IMR-90 (cell line): ENCODE results near the gene ZNF766. TPM values are rescaled to one million over a fixed set of nuclear protein-coding genes. Genes with fewer than 3 reads are reported as not detected.
A peak's percentile ranks its signal among the peaks of the same experiment; 100 is the strongest.

ENCODE experiments used
- ATAC-seq: fragments of 200-7000 bp; cut with Tn5 transposase; 2 replicates; pipeline ENCODE4 v1.9.1; 2020; ENCODE audit warnings: low read depth, mild to moderate bottlenecking, moderate library complexity
- BruUV-seq: library from RNA; stranded (reverse); fragments of 400-500 nt; replicated peaks from 2 replicates; lab custom pipeline; 2021; lab: Mats Ljungman, UMichigan
- CTCF ChIA-PET: fragments of 300-600 bp; formaldehyde crosslinking; extraction: SDS; loops from one replicate; lab custom pipeline; 2021; ENCODE audit warnings: antibody characterized with exemption; lab: Yijun Ruan, JAX
- POLR2A ChIA-PET: fragments of 300-600 bp; sonication (Branson Sonifier 250); formaldehyde crosslinking; loops from one replicate; lab custom pipeline; 2022; ENCODE audit warnings: antibody characterized with exemption; ENCODE audit not compliant: unreplicated experiment; lab: Charles Lee
- DNase-seq: peaks from one replicate; pipeline ENCODE4 v3.0.0; 2013
- H2AFZ ChIP-seq: replicated peaks from 2 replicates; pipeline ENCODE3; 2013; ENCODE audit warnings: low read length, mild to moderate bottlenecking; ENCODE audit not compliant: poor library complexity
- H2AK5ac ChIP-seq: 2 replicates; pipeline ENCODE4 v1.6.1; 2013; ENCODE audit warnings: low read depth, low read length, inconsistent platforms
- H2AK9ac ChIP-seq: replicated peaks from 2 replicates; pipeline ENCODE3; 2013; ENCODE audit warnings: mild to moderate bottlenecking, low read depth, low read length, moderate library complexity; ENCODE audit not compliant: poor library complexity
- H2BK120ac ChIP-seq: 2 replicates; pipeline ENCODE4 v1.6.1; 2013; ENCODE audit warnings: low read depth, low read length, inconsistent platforms
- H2BK15ac ChIP-seq: 3 replicates; pipeline ENCODE4 v1.6.1; 2013; ENCODE audit warnings: low read depth, low read length, inconsistent platforms
- H2BK20ac ChIP-seq: 2 replicates; pipeline ENCODE4 v1.6.1; 2013; ENCODE audit warnings: low read depth, mild to moderate bottlenecking, inconsistent platforms, low read length, moderate library complexity
- H2BK5ac ChIP-seq: 2 replicates; pipeline ENCODE4 v1.6.1; 2013; ENCODE audit warnings: mild to moderate bottlenecking, low read depth, low read length, inconsistent platforms; ENCODE audit not compliant: poor library complexity, severe bottlenecking
- H3K14ac ChIP-seq: replicated peaks from 2 replicates; pipeline ENCODE4 v1.6.1; 2013; ENCODE audit warnings: low read depth, low read length, inconsistent platforms
- H3K18ac ChIP-seq: 2 replicates; pipeline ENCODE4 v1.6.1; 2013; ENCODE audit warnings: low read depth, low read length, control low read depth
- H3K23ac ChIP-seq: 2 replicates; pipeline ENCODE4 v1.6.1; 2013; ENCODE audit warnings: low read depth, low read length, inconsistent platforms
- H3K27ac ChIP-seq: 2 replicates; pipeline ENCODE4 v1.5.1; 2013; ENCODE audit warnings: mild to moderate bottlenecking, control low read depth, low read length; ENCODE audit not compliant: insufficient read depth
- H3K27me3 ChIP-seq: 2 replicates; pipeline ENCODE4 v1.6.1; 2013; ENCODE audit warnings: low read length; ENCODE audit not compliant: control insufficient read depth, insufficient read depth
- H3K36me3 ChIP-seq: 2 replicates; pipeline ENCODE4 v1.6.1; 2013; ENCODE audit warnings: low read length, mixed read lengths; ENCODE audit not compliant: control insufficient read depth, insufficient read depth
- H3K4ac ChIP-seq: 2 replicates; pipeline ENCODE4 v1.6.1; 2013; ENCODE audit warnings: low read depth, low read length, inconsistent platforms
- H3K4me1 ChIP-seq: 2 replicates; pipeline ENCODE4 v1.6.1; 2013; ENCODE audit warnings: low read length, mixed read lengths; ENCODE audit not compliant: control insufficient read depth, insufficient read depth
- H3K4me2 ChIP-seq: 2 replicates; pipeline ENCODE4 v1.6.1; 2013; ENCODE audit warnings: low read depth, mild to moderate bottlenecking, control low read depth, low read length, moderate library complexity
- H3K4me3 ChIP-seq: 2 replicates; pipeline ENCODE4 v1.5.1; 2013; ENCODE audit warnings: low read depth, mild to moderate bottlenecking, control low read depth, low read length, moderate library complexity; ENCODE audit not compliant: insufficient read depth
- H3K56ac ChIP-seq: 2 replicates; pipeline ENCODE4 v1.6.1; 2013; ENCODE audit warnings: low read length, inconsistent platforms; ENCODE audit not compliant: insufficient read depth; ENCODE audit errors: extremely low read depth
- H3K79me1 ChIP-seq, 2 experiments: 2 replicates each; pipeline ENCODE4 v1.6.1; 2013; ENCODE audit warnings: low read length in 2 of 2, inconsistent platforms in 1 of 2, low read depth in 1 of 2
- H3K9ac ChIP-seq: 2 replicates; pipeline ENCODE4 v1.6.1; 2013; ENCODE audit warnings: low read depth, low read length, control low read depth
- H3K9me1 ChIP-seq: 2 replicates; pipeline ENCODE4 v1.6.1; 2013; ENCODE audit warnings: low read length, inconsistent platforms; ENCODE audit not compliant: insufficient read depth
- H3K9me3 ChIP-seq: 2 replicates; pipeline ENCODE4 v1.6.1; 2013; ENCODE audit warnings: low read length; ENCODE audit not compliant: control insufficient read depth, insufficient read depth
- H4K20me1 ChIP-seq: 2 replicates; pipeline ENCODE4 v1.6.1; 2013; ENCODE audit warnings: low read length, inconsistent platforms; ENCODE audit not compliant: insufficient read depth
- H4K5ac ChIP-seq: 2 replicates; pipeline ENCODE4 v1.6.1; 2013; ENCODE audit warnings: mild to moderate bottlenecking, low read depth, low read length, control low read depth
- H4K8ac ChIP-seq, 2 experiments: 2 replicates each; pipeline ENCODE4 v1.6.1; 2013; ENCODE audit warnings: low read depth in 2 of 2, low read length in 2 of 2, control low read depth in 1 of 2, inconsistent platforms in 1 of 2
- H4K91ac ChIP-seq: 2 replicates; pipeline ENCODE4 v1.6.1; 2013; ENCODE audit warnings: low read depth, low read length, inconsistent platforms; ENCODE audit not compliant: insufficient read depth
- FOS ChIP-seq: fragments of 150-350 bp; IDR thresholded peaks from 2 replicates; pipeline ENCODE4 v1.6.1; 2016; ENCODE audit warnings: low read depth, low read length
- MAFK ChIP-seq: IDR thresholded peaks from 2 replicates; pipeline ENCODE4 v1.6.1; 2012; ENCODE audit warnings: low read depth, low read length, improper control_type of control experiment
- POLR2A ChIP-seq: IDR thresholded peaks from 2 replicates; pipeline ENCODE4 v1.6.1; 2012; ENCODE audit warnings: mild to moderate bottlenecking, low read depth, low read length
- RAD21 ChIP-seq: IDR thresholded peaks from 2 replicates; pipeline ENCODE4 v1.6.1; 2012; ENCODE audit warnings: low read length, improper control_type of control experiment
- SMC3 ChIP-seq: fragments of 150-350 bp; IDR thresholded peaks from 2 replicates; pipeline ENCODE4 v1.6.1; 2016; ENCODE audit warnings: low read depth, mild to moderate bottlenecking, antibody characterized with exemption, low read length, moderate library complexity
- WGBS, 2 experiments: methylation state at CpG; one replicate each; pipeline versions ENCODE4 v1.1.5 to v1.1.7; 2013; ENCODE audit warnings: missing lambda C conversion rate in 2 of 2; ENCODE audit not compliant: insufficient read length in 1 of 2; ENCODE audit errors: extremely low coverage in 2 of 2; 5-methylcytosine and 5-hydroxymethylcytosine counted together
- dilution Hi-C: fragments of 300-500 bp; cut with HindIII; formaldehyde crosslinking; loops from one replicate; pipeline ENCODE4 v1.14.3; 2018; ENCODE audit warnings: low sequenced_read_pairs; ENCODE audit not compliant: unreplicated experiment
- in situ Hi-C: fragments of 300-500 bp; cut with MboI; formaldehyde crosslinking; loops from 3 replicates; pipeline ENCODE4 v1.14.3; 2019; ENCODE audit warnings: low sequenced_read_pairs, inconsistent platforms, mixed read lengths
- intact Hi-C: fragments of 100-400 bp; cut with micrococcal nuclease; formaldehyde crosslinking; loops from 2 replicates; pipeline ENCODE4 v1.10.0; 2022
- polyA plus RNA-seq, 3 experiments: library from polyadenylated mRNA; depleted of rRNA; stranded (reverse); fragments of >200 nt; gene quantifications; 2 replicates each; pipeline ENCODE4 v1.2.3, GENCODE V29; 2012; ENCODE audit warnings: low replicate concordance in 1 of 3
- total RNA-seq: library from RNA; depleted of rRNA; stranded (reverse); fragments of >200 nt; gene quantifications from 2 replicates; pipeline ENCODE4 v1.2.3, GENCODE V29; 2012
- TF ChIP-seq, protein P1 (sequence below): conservative IDR thresholded peaks from 2 replicates; pipeline ENCODE4 v1.5.1; 2012; ENCODE audit warnings: mild to moderate bottlenecking, low read depth, low read length, improper control_type of control experiment
- TF ChIP-seq, protein P2 (sequence below): fragments of 150-350 bp; IDR thresholded peaks from 2 replicates; pipeline ENCODE4 v1.6.1; 2017; ENCODE audit warnings: mild to moderate bottlenecking, antibody characterized with exemption, low read length, low read depth

The ZNF766 gene
- total and polyA plus RNA-seq, 2 of the 4 experiments (the other 2 are of a cell fraction): 4.9 to 20.4 TPM

DNA sequence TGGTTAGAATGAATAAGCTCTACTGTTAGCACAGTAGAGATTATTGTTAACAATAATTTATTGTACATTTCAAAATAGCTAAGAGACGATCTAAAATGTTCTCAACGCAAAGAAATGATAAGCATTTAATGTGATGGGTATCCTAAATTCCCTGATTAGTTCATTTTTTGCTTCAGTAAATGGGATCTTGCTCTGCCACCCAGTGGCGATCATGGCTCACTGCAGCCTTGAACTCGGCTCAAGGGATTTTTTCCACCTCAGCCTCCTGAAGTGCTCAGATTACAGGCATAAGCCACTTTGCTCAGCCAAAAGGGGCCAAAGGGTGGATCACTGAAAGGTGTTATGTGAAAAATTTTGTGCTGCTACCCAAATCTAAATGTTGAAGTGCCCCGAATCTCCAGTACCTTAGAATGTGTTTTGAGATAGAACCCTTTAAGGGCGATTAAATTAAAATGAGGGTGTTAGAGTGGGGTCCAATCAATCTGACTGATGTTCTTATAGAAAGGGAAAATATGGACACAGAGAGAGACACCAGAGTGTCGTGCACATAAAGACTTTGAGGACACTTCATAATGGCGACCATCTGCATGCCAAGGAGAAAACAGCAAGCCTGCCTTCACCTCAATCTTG, 31.5 kb upstream of the ZNF766 start:
- Histone ChIP-seq H3K27me3 (no peaks in the 10 kb centered on the region), H3K18ac (no peak overlapping the region), H3K9ac (no peak overlapping the region), H3K14ac (no peak overlapping the region), H3K9me3 (no peaks in the 10 kb centered on the region), H2AK5ac (no peak overlapping the region), H4K20me1 (no peaks in the 10 kb centered on the region), H2BK20ac (no peak overlapping the region), H3K4me3 (no peak overlapping the region), H3K79me1 (no peaks in the 10 kb centered on the region), H2AFZ (no peak overlapping the region), H4K91ac (no peak overlapping the region), H4K5ac (no peak overlapping the region), H3K4me1 (no peaks in the 10 kb centered on the region), H3K9me1 (no peaks in the 10 kb centered on the region), H4K8ac (no peak overlapping the region), H3K23ac (no peak overlapping the region), H3K56ac (no peak overlapping the region), H2BK5ac (no peak overlapping the region), H2BK15ac (no peak overlapping the region), H2BK120ac (no peak overlapping the region), H3K4me2 (no peak overlapping the region), H3K27ac (no peak overlapping the region), H3K36me3 (no peaks in the 10 kb centered on the region), H2AK9ac (no peak overlapping the region), H3K4ac (no peak overlapping the region)
- no CpG with 5 or more reads among the region's 8 CpGs for WGBS, 2 experiments
- in situ Hi-C loops (no loop called here), intact Hi-C loops (loop anchor here (1.0 to 10.0 kb wide), 4 partner anchors 99 to 313 kb away; partner anchors contain the start of genes ZNF432, ZNF613, ZNF616 and ZNF841), dilution Hi-C loops (no loop called here)
- ChIA-PET POLR2A (interaction anchor here (0.5 to 0.6 kb wide), 2 partner anchors 9 to 334 kb away, joined by 4 to 6 read pairs; no protein-coding TSS in a partner anchor), CTCF (interaction anchor here (0.9 to 1.1 kb wide), 3 partner anchors 23 to 98 kb away, joined by 3 to 6 read pairs (median 3); partner anchors contain the start of gene ZNF616)
- TF ChIP-seq FOS (no peak), RAD21 (peak; percentile 78), MAFK (0 out of 2 replicates have a peak, but pooled peaks have one; percentile 10), SMC3 (peak; percentile 59), POLR2A (peak; percentile 29; the same call in 1 of the 2 replicates)
- TF ChIP-seq, protein P1, sequence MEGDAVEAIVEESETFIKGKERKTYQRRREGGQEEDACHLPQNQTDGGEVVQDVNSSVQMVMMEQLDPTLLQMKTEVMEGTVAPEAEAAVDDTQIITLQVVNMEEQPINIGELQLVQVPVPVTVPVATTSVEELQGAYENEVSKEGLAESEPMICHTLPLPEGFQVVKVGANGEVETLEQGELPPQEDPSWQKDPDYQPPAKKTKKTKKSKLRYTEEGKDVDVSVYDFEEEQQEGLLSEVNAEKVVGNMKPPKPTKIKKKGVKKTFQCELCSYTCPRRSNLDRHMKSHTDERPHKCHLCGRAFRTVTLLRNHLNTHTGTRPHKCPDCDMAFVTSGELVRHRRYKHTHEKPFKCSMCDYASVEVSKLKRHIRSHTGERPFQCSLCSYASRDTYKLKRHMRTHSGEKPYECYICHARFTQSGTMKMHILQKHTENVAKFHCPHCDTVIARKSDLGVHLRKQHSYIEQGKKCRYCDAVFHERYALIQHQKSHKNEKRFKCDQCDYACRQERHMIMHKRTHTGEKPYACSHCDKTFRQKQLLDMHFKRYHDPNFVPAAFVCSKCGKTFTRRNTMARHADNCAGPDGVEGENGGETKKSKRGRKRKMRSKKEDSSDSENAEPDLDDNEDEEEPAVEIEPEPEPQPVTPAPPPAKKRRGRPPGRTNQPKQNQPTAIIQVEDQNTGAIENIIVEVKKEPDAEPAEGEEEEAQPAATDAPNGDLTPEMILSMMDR: peak; percentile 92
- TF ChIP-seq, protein P2, sequence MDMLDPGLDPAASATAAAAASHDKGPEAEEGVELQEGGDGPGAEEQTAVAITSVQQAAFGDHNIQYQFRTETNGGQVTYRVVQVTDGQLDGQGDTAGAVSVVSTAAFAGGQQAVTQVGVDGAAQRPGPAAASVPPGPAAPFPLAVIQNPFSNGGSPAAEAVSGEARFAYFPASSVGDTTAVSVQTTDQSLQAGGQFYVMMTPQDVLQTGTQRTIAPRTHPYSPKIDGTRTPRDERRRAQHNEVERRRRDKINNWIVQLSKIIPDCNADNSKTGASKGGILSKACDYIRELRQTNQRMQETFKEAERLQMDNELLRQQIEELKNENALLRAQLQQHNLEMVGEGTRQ: no peak
- BruUV-seq: no TSS peak
- peak; percentile 75 for DNase-seq
- ATAC-seq: peak; percentile 99
